Measurements from ENCODE around the gene IL6R. TPM values are rescaled to one million over a fixed set of nuclear protein-coding genes. Genes with fewer than 3 reads are reported as not detected.

Gene IL6R
- total RNA-seq, 2 donors from 2014 or later = 11.8 to 21.8 TPM

DNA sequence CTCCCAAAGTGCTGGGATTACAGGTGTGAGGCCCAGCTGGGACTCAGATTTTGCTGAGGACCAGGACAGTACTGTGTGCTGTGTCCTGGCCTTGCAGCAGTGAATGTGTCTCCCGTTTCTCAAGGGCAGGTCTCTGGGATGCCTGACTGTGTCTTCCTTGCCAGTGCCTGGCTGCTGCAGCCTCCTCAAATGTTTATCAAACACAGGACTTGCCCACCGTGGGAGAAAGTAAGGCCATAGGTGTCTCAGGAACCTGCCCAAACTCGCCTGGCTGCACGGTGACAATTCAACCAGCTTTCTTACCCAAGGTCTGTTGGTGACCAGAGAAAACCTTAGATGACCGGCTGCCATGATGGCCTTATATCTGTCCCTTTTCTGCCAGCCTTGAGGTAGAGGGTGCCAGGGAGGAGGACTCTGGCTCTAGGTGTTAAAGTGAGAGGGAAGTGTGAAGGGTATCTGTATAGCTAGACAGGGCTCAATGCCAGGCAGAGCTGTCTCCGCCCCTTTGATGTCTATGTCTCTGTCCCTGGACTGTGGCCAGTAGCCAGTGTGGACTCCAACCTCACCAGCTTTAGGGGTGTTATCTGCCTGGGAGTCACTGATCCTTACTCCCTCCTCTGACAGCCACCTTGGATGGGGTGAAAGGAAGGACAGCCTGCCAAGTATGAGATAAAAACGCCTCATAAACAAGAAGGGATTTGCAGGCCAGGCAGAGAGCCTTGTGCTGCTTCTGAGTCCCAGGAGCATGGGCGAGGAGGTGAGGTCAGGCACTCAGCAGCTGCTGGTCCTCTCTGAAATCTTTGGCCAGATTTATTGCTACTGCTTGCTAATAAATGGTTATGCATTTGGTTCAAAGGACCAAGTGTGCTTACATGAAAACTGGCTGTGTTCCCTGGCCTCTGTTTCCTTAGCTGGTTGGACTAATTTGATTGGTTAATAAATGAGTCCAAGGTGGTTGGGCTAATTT, 22.3 kb downstream of the IL6R start:
- H3K27ac ChIP-seq = peak overlapping the region; percentile 77 to 81
- H3K36me3 ChIP-seq = peaks cover 7% of the 10 kb centered on the region
- no peaks in the 10 kb centered on the region for H3K9me3 ChIP-seq
- no peak overlapping the region for H3K4me3 ChIP-seq
- peak; percentile 77 for DNase-seq (ENCODE audit: low spot score)
- H3K4me1 ChIP-seq = peaks cover 0 to 86% of the 10 kb centered on the region in 2 donors
- H3K27me3 ChIP-seq = no peaks in the 10 kb centered on the region
- TF ChIP-seq, protein P1, sequence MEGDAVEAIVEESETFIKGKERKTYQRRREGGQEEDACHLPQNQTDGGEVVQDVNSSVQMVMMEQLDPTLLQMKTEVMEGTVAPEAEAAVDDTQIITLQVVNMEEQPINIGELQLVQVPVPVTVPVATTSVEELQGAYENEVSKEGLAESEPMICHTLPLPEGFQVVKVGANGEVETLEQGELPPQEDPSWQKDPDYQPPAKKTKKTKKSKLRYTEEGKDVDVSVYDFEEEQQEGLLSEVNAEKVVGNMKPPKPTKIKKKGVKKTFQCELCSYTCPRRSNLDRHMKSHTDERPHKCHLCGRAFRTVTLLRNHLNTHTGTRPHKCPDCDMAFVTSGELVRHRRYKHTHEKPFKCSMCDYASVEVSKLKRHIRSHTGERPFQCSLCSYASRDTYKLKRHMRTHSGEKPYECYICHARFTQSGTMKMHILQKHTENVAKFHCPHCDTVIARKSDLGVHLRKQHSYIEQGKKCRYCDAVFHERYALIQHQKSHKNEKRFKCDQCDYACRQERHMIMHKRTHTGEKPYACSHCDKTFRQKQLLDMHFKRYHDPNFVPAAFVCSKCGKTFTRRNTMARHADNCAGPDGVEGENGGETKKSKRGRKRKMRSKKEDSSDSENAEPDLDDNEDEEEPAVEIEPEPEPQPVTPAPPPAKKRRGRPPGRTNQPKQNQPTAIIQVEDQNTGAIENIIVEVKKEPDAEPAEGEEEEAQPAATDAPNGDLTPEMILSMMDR (IDR thresholded peaks at IDR 0.05) = no peak

DNA sequence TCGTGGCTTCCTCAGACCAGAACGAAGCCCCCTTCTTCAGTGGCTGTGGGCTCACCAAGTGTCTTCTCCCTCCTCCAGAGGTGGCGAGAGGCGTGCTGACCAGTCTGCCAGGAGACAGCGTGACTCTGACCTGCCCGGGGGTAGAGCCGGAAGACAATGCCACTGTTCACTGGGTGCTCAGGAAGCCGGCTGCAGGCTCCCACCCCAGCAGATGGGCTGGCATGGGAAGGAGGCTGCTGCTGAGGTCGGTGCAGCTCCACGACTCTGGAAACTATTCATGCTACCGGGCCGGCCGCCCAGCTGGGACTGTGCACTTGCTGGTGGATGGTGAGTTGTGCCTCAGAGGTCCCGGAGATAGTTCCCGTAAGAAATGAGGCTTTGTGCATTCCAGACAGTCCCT, 24.0 kb downstream of the IL6R start:
- Histone ChIP-seq H3K4me1 (peaks cover 0 to 86% of the 10 kb centered on the region in 2 donors), H3K36me3 (peaks cover 7% of the 10 kb centered on the region), H3K27ac (peak overlapping the region; percentile 77 to 81), H3K27me3 (no peaks in the 10 kb centered on the region), H3K9me3 (no peaks in the 10 kb centered on the region), H3K4me3 (no peak overlapping the region)
- no peak for DNase-seq (ENCODE audit: low spot score)
- TF ChIP-seq, protein P1 (IDR thresholded peaks at IDR 0.05) = no peak

DNA sequence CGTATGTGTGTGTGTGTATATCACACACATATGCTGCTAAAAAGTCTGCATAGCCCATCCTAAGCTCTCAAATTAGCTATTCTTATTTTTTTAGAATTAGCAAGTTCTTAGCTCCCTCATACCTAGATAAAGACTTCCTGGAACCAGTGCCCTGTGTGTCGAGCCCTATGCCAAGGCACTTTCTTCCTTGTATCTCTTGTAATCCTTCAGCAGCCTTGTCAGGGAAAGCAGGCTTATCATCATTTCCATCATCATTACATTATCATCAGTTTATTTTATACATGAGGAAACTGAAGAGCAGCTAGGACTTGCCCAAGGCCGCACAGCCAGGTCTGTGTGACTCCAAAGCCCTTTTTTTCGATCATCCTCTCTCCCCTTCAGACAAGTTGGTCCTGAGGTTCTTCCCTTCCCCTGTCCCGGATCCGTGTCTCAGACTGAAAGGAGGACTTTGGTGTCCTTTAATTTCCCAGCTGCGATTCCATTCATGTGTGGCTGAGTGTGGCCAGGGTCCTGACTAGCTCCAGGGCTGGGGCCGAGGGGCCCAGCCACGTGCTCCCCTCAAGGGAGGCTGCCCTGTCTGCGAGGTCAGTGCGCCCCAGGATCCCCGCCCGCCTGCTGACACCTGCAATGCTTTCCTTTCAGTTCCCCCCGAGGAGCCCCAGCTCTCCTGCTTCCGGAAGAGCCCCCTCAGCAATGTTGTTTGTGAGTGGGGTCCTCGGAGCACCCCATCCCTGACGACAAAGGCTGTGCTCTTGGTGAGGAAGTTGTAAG, 24.9 kb downstream of the IL6R start:
- TF ChIP-seq, protein P1 (IDR thresholded peaks at IDR 0.05) = no peak
- H3K4me1 ChIP-seq = peaks cover 0 to 86% of the 10 kb centered on the region in 2 donors
- H3K27me3 ChIP-seq = no peaks in the 10 kb centered on the region
- peak overlapping the region in 1 of 2 donors; percentile 59 for H3K27ac ChIP-seq
- no peak overlapping the region for H3K4me3 ChIP-seq
- H3K9me3 ChIP-seq = no peaks in the 10 kb centered on the region
- peaks cover 7% of the 10 kb centered on the region for H3K36me3 ChIP-seq
- DNase-seq (ENCODE audit: low spot score) = no peak

DNA sequence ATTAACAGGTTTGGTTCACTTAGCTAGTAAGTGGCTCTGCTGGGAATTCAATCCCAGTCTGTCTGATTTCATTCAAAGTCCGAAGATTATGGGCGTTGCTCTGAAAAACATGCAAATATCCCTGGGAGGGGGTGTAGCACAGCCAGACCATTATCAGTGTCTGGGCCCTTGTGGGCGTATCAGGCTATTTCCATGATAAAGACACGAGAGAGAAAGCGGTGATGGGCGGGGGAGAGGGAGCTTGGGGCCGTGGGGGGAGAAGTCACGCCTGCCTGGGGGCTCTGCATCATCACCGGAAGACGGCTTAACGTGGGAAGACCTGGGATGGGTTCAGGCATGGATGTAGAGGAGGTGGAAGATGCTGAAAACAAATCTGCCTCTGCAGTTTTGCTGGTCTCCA, 25.8 kb downstream of the IL6R start:
- no peak for DNase-seq (ENCODE audit: low spot score)
- Histone ChIP-seq H3K9me3 (no peaks in the 10 kb centered on the region), H3K27ac (peak overlapping the region; percentile 59 to 82), H3K27me3 (no peaks in the 10 kb centered on the region), H3K36me3 (peaks cover 11% of the 10 kb centered on the region), H3K4me3 (no peak overlapping the region), H3K4me1 (peaks cover 0 to 87% of the 10 kb centered on the region in 2 donors)
- TF ChIP-seq, protein P1 (IDR thresholded peaks at IDR 0.05) = no peak

DNA sequence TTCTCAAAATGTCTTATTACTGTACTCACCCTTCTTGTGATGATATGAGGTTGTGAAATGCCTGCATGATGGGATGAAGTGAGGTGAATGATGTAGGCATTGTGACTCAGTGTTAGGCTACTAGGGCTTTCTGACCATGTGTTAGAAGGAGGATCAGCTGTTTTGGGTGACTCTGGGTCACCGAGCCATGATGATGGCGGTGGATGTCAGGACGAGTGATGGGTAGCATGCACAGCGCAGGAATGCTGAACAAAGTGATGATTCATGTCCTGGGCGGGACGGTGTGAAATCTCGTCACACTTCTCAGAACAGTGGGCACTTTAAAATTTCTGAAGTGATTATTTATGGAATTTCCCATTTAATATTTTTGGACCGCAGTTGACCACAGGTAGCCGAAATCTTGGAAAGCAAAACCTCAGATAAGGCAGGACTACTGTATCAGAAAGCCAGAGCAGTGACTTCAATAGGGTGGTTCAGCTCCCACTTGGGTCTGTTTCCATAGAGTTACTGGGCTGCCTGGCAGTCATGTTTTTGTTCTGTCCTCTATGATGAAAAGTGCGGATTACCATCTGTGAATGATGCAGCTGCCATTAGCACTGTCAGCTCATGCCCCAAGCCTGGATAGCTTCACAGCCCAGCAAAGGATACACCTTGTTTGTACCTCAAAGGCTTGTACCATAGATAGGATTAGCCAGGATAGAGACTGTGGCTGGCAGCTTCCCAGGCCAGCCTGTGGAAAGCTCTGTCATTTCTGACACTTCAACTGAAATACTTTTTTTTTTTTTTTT, 26.6 kb downstream of the IL6R start:
- Histone ChIP-seq H3K4me3 (no peak overlapping the region), H3K27ac (peak overlapping the region; percentile 82 to 86), H3K27me3 (no peaks in the 10 kb centered on the region), H3K9me3 (no peaks in the 10 kb centered on the region), H3K36me3 (peaks cover 14% of the 10 kb centered on the region), H3K4me1 (peaks cover 0 to 83% of the 10 kb centered on the region in 2 donors)
- TF ChIP-seq, protein P1 (IDR thresholded peaks at IDR 0.05) = no peak
- peak; percentile 86 for DNase-seq (ENCODE audit: low spot score)

Measured in right atrium auricular region (tissue), 2 donors.